NCI-H82 treated with DMSO at 0.1 percent for 48 hours (cell line): ENCODE results near the gene ATP2A3.

Source experiments
- DNase-seq: peaks from one replicate; lab custom pipeline; 2025; ENCODE audit not compliant: unreplicated experiment; lab: John Stamatoyannopoulos, UW

The ATP2A3 gene

GRCh38 chr17:3893720-3894116 is 70.5 kb downstream of the ATP2A3 start:
- DNase-seq = no peak

GRCh38 chr17:3893003-3893719 is 71.1 kb downstream of the ATP2A3 start, which contains the start of gene CAMKK1:
Gene CAMKK1, minus strand, starts transcription at chr17:3893053. Its CDS starts 7,366 bp downstream, at chr17:3885687.
- DNase-seq = peak; percentile 86

GRCh38 chr17:3892095-3892998 is 71.9 kb downstream of the ATP2A3 start:
- DNase-seq = no peak

- no peak for DNase-seq
Measured at GRCh38 chr17:3891626-3892094, 72.6 kb downstream of the ATP2A3 start.

- DNase-seq = peak; percentile 67
Measured at GRCh38 chr17:3890878-3891219, 73.4 kb downstream of the ATP2A3 start.

- peak; percentile 43 for DNase-seq
Measured at GRCh38 chr17:3890082-3890877, 74.0 kb downstream of the ATP2A3 start.

GRCh38 chr17:3889325-3890012 is 74.8 kb downstream of the ATP2A3 start:
- DNase-seq = no peak

GRCh38 chr17:3888343-3889171 is 75.7 kb downstream of the ATP2A3 start:
- DNase-seq = peak; percentile 51

GRCh38 chr17:3887804-3888203 is 76.4 kb downstream of the ATP2A3 start:
- no peak for DNase-seq

GRCh38 chr17:3887394-3887793 is 76.8 kb downstream of the ATP2A3 start:
- DNase-seq = no peak

- DNase-seq = no peak
Measured at GRCh38 chr17:3886776-3887175, 77.5 kb downstream of the ATP2A3 start.

- DNase-seq = no peak
Measured at GRCh38 chr17:3885970-3886369, 78.3 kb downstream of the ATP2A3 start.

GRCh38 chr17:3885271-3885670 is 79.0 kb downstream of the ATP2A3 start:
- no peak for DNase-seq

- no peak for DNase-seq
Measured at GRCh38 chr17:3884188-3884587, 80.0 kb downstream of the ATP2A3 start.

- DNase-seq = no peak
Measured at GRCh38 chr17:3882276-3882675, 82.0 kb downstream of the ATP2A3 start.

- DNase-seq = no peak
Measured at GRCh38 chr17:3880983-3881382, 83.3 kb downstream of the ATP2A3 start.

- peak; percentile 80 for DNase-seq
Measured at GRCh38 chr17:3879591-3880417, 84.4 kb downstream of the ATP2A3 start.

GRCh38 chr17:3879186-3879585 is 85.1 kb downstream of the ATP2A3 start:
- peak; percentile 100 for DNase-seq

- DNase-seq = no peak
Measured at GRCh38 chr17:3877220-3877619, 87.0 kb downstream of the ATP2A3 start.
